MM.1S (cell line): ENCODE results near the gene ZDHHC11.

Source experiments
- EZH2 ChIP-seq: fragments of 300-600 bp; sonication (generic); optimal IDR thresholded peaks from 2 replicates; pipeline ENCODE3; 2017; ENCODE audit warnings: low read depth, mild to moderate bottlenecking, antibody characterized with exemption, low read length, mixed read lengths
- EZH2phosphoT487 ChIP-seq: fragments of 300-600 bp; sonication (generic); IDR thresholded peaks from 2 replicates; pipeline ENCODE4 v1.6.1; 2018; ENCODE audit warnings: antibody characterized with exemption, low read length
- TF ChIP-seq, protein P1 (sequence below): fragments of 300-600 bp; sonication (generic); IDR thresholded peaks from 2 replicates; pipeline ENCODE4 v1.5.1; 2016; ENCODE audit warnings: antibody characterized with exemption, low read length, mixed read lengths

DNA sequence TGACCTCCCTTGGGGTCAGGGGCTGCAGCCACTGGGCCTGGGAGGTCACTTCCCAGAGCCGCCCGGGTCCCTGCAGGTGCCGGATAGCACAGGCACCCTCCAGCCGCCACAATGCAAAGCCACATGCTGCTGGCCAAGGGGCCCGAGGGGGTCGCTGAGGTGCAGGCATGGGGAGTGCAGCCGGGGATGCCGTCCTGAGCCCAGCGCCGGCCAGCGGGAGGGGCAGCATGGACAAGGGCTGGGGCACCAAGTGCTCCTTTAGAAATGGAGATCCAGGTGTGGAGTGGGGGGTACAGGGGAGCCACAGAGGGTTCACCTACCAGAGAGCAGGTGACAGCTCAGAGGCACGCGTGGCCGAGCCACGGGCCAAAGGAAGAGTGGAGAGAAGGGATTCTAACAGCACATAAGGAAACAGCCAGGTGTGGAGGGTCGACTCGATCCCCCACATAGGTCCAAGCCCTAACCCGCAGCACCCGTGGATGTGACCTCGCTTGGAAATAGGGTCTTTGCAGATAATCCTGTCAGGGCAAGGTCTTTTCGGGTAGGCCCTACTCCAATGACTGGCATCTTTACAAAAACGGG is 90.9 kb downstream of the ZDHHC11 start:
- TF ChIP-seq, protein P1, sequence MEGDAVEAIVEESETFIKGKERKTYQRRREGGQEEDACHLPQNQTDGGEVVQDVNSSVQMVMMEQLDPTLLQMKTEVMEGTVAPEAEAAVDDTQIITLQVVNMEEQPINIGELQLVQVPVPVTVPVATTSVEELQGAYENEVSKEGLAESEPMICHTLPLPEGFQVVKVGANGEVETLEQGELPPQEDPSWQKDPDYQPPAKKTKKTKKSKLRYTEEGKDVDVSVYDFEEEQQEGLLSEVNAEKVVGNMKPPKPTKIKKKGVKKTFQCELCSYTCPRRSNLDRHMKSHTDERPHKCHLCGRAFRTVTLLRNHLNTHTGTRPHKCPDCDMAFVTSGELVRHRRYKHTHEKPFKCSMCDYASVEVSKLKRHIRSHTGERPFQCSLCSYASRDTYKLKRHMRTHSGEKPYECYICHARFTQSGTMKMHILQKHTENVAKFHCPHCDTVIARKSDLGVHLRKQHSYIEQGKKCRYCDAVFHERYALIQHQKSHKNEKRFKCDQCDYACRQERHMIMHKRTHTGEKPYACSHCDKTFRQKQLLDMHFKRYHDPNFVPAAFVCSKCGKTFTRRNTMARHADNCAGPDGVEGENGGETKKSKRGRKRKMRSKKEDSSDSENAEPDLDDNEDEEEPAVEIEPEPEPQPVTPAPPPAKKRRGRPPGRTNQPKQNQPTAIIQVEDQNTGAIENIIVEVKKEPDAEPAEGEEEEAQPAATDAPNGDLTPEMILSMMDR, result no peak
- TF ChIP-seq EZH2 (no peak), EZH2phosphoT487 (no peak)
